Measurements from ENCODE around the gene SFRP2.

SFRP2 gene

GRCh38 chr4:153809916-153810810 is 21.3 kb upstream of the SFRP2 start:
- TF ChIP-seq ZFX (IDR thresholded peaks at IDR 0.05) (no peak), CTCF (conservative IDR thresholded peaks at IDR 0.05) (no peak)

GRCh38 chr4:153809307-153809706 is 20.4 kb upstream of the SFRP2 start:
- TF ChIP-seq ZFX (IDR thresholded peaks at IDR 0.05): no peak
- no peak for TF ChIP-seq CTCF (conservative IDR thresholded peaks at IDR 0.05)
- H3K27ac ChIP-seq: no peak overlapping the region

More at GRCh38 chr4:153809916-153810810, 21.3 kb upstream of the SFRP2 start:
- H3K27ac ChIP-seq: no peak overlapping the region

- TF ChIP-seq CTCF (conservative IDR thresholded peaks at IDR 0.05) (no peak), ZFX (IDR thresholded peaks at IDR 0.05) (no peak)
- no peak overlapping the region for H3K27ac ChIP-seq
Measured at GRCh38 chr4:153808175-153808574, 19.3 kb upstream of the SFRP2 start.

- no peak for TF ChIP-seq CTCF (conservative IDR thresholded peaks at IDR 0.05)
- TF ChIP-seq ZFX (IDR thresholded peaks at IDR 0.05): no peak
- no peak overlapping the region for H3K27ac ChIP-seq
Measured at GRCh38 chr4:153806073-153806472, 17.2 kb upstream of the SFRP2 start.

- TF ChIP-seq CTCF (conservative IDR thresholded peaks at IDR 0.05) (no peak), ZFX (IDR thresholded peaks at IDR 0.05) (no peak)
- no peak overlapping the region for H3K27ac ChIP-seq
Measured at GRCh38 chr4:153804722-153805121, 15.8 kb upstream of the SFRP2 start.

GRCh38 chr4:153799694-153800074 is 10.8 kb upstream of the SFRP2 start:
- no peak for TF ChIP-seq CTCF (conservative IDR thresholded peaks at IDR 0.05)
- no peak for TF ChIP-seq ZFX (IDR thresholded peaks at IDR 0.05)
- H3K27ac ChIP-seq: no peak overlapping the region

- H3K27ac ChIP-seq: no peak overlapping the region
- no peak for TF ChIP-seq CTCF (conservative IDR thresholded peaks at IDR 0.05)
- TF ChIP-seq ZFX (IDR thresholded peaks at IDR 0.05): no peak
Measured at GRCh38 chr4:153798901-153799693, 10.2 kb upstream of the SFRP2 start.
